ENCODE results near the gene KIRREL3. TPM values are rescaled to one million over a fixed set of nuclear protein-coding genes. Genes with fewer than 3 reads are reported as not detected.

The KIRREL3 gene
- total RNA-seq, 1 donor from 2014 or later = 0.82 TPM

DNA sequence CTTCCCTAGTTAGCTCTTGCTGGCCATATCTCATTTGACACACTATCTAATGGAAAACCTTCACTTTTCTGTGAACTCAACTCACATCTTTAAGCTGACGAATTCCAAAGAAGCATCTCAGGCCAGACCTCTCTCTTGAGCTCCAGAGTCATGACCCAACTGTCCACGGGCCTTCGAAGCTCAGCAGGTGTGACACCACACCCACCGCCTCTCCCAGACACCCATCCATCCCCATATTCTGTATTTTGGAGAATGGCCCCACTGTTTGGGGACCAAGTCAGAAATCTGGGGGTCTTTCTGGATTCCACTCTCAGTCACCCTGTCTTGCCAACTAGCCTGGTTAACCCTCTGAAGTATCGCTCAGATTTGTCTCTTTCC lies 519.3 kb downstream of the KIRREL3 start:
- Mint-ChIP-seq H3K27ac (ENCODE audit: unreplicated experiment) (no peak overlapping the region), H3K27me3 (ENCODE audit: low read depth) (no peaks in the 10 kb centered on the region), H3K4me1 (peaks cover 45% of the 10 kb centered on the region), H3K36me3 (ENCODE audit: low read depth) (no peaks in the 10 kb centered on the region), H3K9me3 (no peaks in the 10 kb centered on the region), H3K4me3 (no peak overlapping the region)
- TF ChIP-seq, protein P1, sequence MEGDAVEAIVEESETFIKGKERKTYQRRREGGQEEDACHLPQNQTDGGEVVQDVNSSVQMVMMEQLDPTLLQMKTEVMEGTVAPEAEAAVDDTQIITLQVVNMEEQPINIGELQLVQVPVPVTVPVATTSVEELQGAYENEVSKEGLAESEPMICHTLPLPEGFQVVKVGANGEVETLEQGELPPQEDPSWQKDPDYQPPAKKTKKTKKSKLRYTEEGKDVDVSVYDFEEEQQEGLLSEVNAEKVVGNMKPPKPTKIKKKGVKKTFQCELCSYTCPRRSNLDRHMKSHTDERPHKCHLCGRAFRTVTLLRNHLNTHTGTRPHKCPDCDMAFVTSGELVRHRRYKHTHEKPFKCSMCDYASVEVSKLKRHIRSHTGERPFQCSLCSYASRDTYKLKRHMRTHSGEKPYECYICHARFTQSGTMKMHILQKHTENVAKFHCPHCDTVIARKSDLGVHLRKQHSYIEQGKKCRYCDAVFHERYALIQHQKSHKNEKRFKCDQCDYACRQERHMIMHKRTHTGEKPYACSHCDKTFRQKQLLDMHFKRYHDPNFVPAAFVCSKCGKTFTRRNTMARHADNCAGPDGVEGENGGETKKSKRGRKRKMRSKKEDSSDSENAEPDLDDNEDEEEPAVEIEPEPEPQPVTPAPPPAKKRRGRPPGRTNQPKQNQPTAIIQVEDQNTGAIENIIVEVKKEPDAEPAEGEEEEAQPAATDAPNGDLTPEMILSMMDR (conservative IDR thresholded peaks at IDR 0.05) = no peak
- no peak for DNase-seq (ENCODE audit: low read depth, low spot score)

DNA sequence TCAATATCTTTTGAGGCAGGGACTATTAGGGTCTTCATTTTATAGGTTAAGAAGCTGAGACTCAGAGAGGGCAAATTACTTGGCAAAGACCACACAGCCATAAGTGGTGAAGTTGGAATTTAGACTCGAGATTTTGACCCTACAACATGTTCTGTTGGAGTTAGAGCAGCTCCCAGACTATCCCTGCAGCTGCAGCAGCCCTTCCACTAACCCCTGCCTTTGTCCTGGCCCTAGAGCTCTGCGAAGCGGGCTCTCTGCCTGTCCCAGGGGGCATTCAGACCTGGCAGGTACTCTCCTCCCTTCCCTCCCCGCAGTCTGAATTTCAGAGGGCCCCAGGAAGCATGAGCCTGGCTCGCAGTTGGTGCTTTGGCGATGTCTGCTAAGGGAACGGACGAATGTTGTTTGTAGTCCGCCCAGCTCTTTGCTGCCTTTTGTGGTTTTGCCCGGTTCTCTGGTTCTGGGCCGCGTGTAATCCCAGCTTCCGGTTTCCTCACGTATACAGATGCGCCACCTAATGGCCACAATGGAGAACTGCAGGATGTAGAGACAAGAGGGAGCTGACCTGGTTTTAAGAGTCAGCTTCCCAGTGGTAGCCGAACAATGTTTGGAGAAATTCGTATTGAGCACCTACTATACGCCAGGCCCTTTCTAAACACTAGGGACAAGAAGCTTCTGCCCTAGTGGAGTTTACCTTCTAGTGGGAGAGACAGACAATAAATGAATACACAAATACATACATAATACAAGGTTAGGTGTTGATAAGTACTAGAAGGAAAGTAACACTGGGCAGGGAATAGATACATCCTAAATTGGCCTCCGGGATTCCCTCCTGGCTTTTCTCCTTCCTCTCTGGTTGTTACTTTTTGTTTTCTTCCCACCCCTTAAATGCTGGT lies 519.9 kb downstream of the KIRREL3 start:
- H3K4me3 Mint-ChIP-seq = peak overlapping the region; percentile 6
- peak overlapping the region; percentile 93 for H3K27ac Mint-ChIP-seq (ENCODE audit: unreplicated experiment)
- no peaks in the 10 kb centered on the region for H3K9me3 Mint-ChIP-seq
- TF ChIP-seq, protein P1 (conservative IDR thresholded peaks at IDR 0.05) = peak; percentile 95
- no peaks in the 10 kb centered on the region for H3K36me3 Mint-ChIP-seq (ENCODE audit: low read depth)
- peaks cover 47% of the 10 kb centered on the region for H3K4me1 Mint-ChIP-seq
- peak; percentile 61 for DNase-seq (ENCODE audit: low read depth, low spot score)
- H3K27me3 Mint-ChIP-seq (ENCODE audit: low read depth) = no peaks in the 10 kb centered on the region

DNA sequence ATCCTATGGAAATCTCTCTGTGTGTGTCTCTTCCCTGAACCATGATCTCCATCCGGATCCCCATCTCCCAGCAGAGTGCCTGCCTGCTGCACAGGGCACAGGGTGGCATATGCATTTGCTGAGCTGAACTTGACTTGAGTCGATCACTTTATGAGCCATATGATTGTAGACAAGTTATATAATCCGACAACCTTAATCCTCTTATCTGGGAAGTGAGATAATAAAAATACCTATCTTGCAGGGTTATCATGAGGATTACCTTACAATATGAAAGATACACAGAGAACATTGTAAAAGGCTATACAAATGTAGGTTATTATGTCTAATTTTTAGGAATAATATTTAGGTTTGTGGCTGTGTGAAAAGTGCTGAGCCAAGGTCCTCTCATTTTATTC lies 520.6 kb downstream of the KIRREL3 start:
- DNase-seq (ENCODE audit: low read depth, low spot score) = no peak
- Mint-ChIP-seq H3K27me3 (ENCODE audit: low read depth) (no peaks in the 10 kb centered on the region), H3K27ac (ENCODE audit: unreplicated experiment) (peak overlapping the region; percentile 1), H3K36me3 (ENCODE audit: low read depth) (no peaks in the 10 kb centered on the region), H3K9me3 (no peaks in the 10 kb centered on the region), H3K4me3 (no peak overlapping the region), H3K4me1 (peaks cover 46% of the 10 kb centered on the region)
- TF ChIP-seq, protein P1 (conservative IDR thresholded peaks at IDR 0.05) = no peak

DNA sequence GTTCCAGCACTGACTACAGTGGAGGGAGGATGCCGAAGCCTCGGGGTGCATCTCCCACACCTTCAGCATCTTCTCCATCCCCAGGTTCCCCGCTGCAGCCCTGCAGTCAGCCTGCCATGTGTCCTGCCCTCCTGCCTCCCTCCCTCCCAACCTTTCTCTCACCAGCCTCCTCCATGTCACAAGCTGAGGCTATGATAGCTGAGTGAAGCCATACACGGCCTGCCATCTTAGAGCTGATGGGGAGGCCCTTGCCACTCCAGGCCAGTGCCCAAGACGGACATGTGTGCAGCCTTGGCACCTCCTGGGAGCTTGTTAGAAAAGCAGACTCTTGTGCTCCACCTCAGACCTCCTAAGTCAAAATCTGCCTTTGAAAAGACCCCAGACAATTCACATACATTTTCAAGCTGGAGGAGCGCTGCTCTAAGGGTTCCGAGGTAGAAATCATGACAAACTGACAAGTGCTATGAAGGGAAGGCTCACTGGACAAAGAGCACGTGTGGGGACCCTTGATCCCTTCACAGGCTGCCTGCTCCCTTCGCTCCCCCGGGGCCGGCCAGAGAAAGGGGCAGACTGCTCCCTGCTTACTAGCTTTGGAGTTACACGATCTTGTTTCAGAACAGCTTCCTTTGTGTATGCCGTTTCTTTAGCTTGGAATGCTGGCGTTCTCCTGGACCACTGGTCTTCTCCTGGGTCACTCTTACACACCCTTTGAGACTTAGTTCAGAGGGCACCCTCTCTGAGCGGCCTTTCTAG lies 521.2 kb downstream of the KIRREL3 start:
- no peaks in the 10 kb centered on the region for H3K27me3 Mint-ChIP-seq (ENCODE audit: low read depth)
- no peaks in the 10 kb centered on the region for H3K36me3 Mint-ChIP-seq (ENCODE audit: low read depth)
- DNase-seq (ENCODE audit: low read depth, low spot score) = no peak
- peaks cover 52% of the 10 kb centered on the region for H3K4me1 Mint-ChIP-seq
- H3K27ac Mint-ChIP-seq (ENCODE audit: unreplicated experiment) = peak overlapping the region; percentile 64
- no peaks in the 10 kb centered on the region for H3K9me3 Mint-ChIP-seq
- TF ChIP-seq, protein P1 (conservative IDR thresholded peaks at IDR 0.05) = no peak
- no peak overlapping the region for H3K4me3 Mint-ChIP-seq

DNA sequence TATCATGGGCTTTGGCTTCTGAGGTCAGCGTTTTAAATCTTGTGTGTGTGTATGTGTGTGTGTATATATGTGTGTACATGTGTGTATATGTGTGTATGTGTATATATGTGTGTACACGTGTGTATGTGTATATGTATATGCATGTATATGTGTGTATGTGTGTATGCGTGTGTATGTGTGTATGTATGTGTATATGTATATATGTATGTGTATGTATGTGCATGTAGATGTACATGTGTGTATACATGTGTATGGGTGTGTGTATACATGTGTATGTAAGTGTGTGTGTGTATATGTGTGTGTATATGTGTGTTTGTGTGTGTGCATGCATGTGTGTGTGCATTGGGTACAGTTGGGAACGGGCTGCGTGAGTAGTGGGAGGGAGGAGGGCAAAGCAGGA lies 522.1 kb downstream of the KIRREL3 start:
- Mint-ChIP-seq H3K9me3 (no peaks in the 10 kb centered on the region), H3K36me3 (ENCODE audit: low read depth) (no peaks in the 10 kb centered on the region), H3K4me3 (no peak overlapping the region), H3K4me1 (peaks cover 45% of the 10 kb centered on the region), H3K27me3 (ENCODE audit: low read depth) (no peaks in the 10 kb centered on the region), H3K27ac (ENCODE audit: unreplicated experiment) (peak overlapping the region; percentile 0)
- TF ChIP-seq, protein P1 (conservative IDR thresholded peaks at IDR 0.05) = no peak
- DNase-seq (ENCODE audit: low read depth, low spot score) = no peak

Data from neural crest cell (in vitro differentiated cells).